K562 (cell line): ENCODE results near the gene PYCR2.

Experiments used
- CBX2 ChIP-seq: fragments of 200-600 bp; sonication (generic); IDR thresholded peaks from one replicate; pipeline ENCODE4 v1.6.1; 2012; ENCODE audit warnings: mild to moderate bottlenecking, low read length, inconsistent platforms; ENCODE audit not compliant: insufficient read depth, poor library complexity, severe bottlenecking
- E2F3 ChIP-seq: fragments of 250-450 bp; sonication (Bioruptor Pico); IDR thresholded peaks from 2 replicates; pipeline ENCODE4 v1.4.0; 2020; ENCODE audit warnings: mild to moderate bottlenecking
- EZH2 ChIP-seq: IDR thresholded peaks from 2 replicates; pipeline ENCODE4 v1.6.1; 2012; ENCODE audit warnings: low read depth, mild to moderate bottlenecking, inconsistent platforms, low read length, borderline replicate concordance
- LARP7 ChIP-seq: fragments of 450-650 bp; IDR thresholded peaks from 2 replicates; pipeline ENCODE4 v1.6.1; 2016
- NONO ChIP-seq, 2 experiments: fragments of 200-400 bp in 1 of 2; fragments of 450-650 bp in 1 of 2; formaldehyde crosslinking in 1 of 2; IDR thresholded peaks; 2 replicates each; pipeline ENCODE4 v1.6.1; 2017; ENCODE audit warnings: low read depth in 2 of 2, mild to moderate bottlenecking in 2 of 2, moderate library complexity in 2 of 2, low read length in 1 of 2
- POLR2AphosphoS2 ChIP-seq: IDR thresholded peaks from 2 replicates; pipeline ENCODE4 v1.6.1; 2012; ENCODE audit warnings: low read length, improper control_type of control experiment
- SP2 ChIP-seq: IDR thresholded peaks from 2 replicates; pipeline ENCODE4 v1.6.1; 2011; ENCODE audit warnings: mild to moderate bottlenecking, low read depth, low read length, moderate library complexity; ENCODE audit not compliant: poor library complexity, severe bottlenecking; ENCODE audit errors: extremely low read depth
- ZBTB8A ChIP-seq: fragments of 450-650 bp; IDR thresholded peaks from 2 replicates; pipeline ENCODE4 v1.6.1; 2018; ENCODE audit warnings: mild to moderate bottlenecking, moderate library complexity; ENCODE audit not compliant: partially characterized antibody
- ZFX ChIP-seq: sonication (generic); formaldehyde crosslinking; IDR thresholded peaks from 2 replicates; pipeline ENCODE4 v1.8.0; 2022; ENCODE audit warnings: mild to moderate bottlenecking, missing genetic modification reagents, moderate library complexity
- ZNF212 ChIP-seq: fragments of 450-650 bp; formaldehyde crosslinking; IDR thresholded peaks from 2 replicates; pipeline ENCODE4 v1.4.0; 2020; ENCODE audit warnings: mild to moderate bottlenecking
- ZNF445 ChIP-seq: fragments of 250-450 bp; sonication (Bioruptor Pico); IDR thresholded peaks from 2 replicates; pipeline ENCODE4 v1.4.0; 2020; ENCODE audit warnings: low read depth, mild to moderate bottlenecking, moderate library complexity
- TF ChIP-seq, protein P1 (sequence below): sonication (generic); formaldehyde crosslinking; IDR thresholded peaks from 2 replicates; pipeline ENCODE4 v1.8.1; 2022; ENCODE audit warnings: missing genetic modification reagents
- TF ChIP-seq, protein P2 (sequence below), 3 experiments: IDR thresholded peaks in 2 of 3; conservative IDR thresholded peaks in 1 of 3; 2 replicates each; pipeline ENCODE4 v1.5.1; 2011 to 2012; ENCODE audit warnings: low read length in 3 of 3, mild to moderate bottlenecking in 3 of 3, control low read depth in 2 of 3, improper control_type of control experiment in 1 of 3, inconsistent platforms in 1 of 3, low read depth in 1 of 3, mixed read lengths in 1 of 3, moderate library complexity in 1 of 3; ENCODE audit not compliant: insufficient read depth in 2 of 3
- TF ChIP-seq, protein P3 (sequence below), 3 experiments: fragments of 200-800 bp in 1 of 3; fragments of 250-450 bp in 1 of 3; fragments of 450-650 bp in 1 of 3; sonication (Bioruptor Pico) in 1 of 3; sonication (Bioruptor generic) in 1 of 3; formaldehyde crosslinking in 1 of 3; IDR thresholded peaks; 2 replicates each; pipeline versions ENCODE4 v1.6.1 to v1.8.0; 2016 to 2022; ENCODE audit warnings: mild to moderate bottlenecking in 2 of 3, missing genetic modification characterization in 2 of 3, missing compliant biosample characterization in 1 of 3, moderate library complexity in 1 of 3

DNA sequence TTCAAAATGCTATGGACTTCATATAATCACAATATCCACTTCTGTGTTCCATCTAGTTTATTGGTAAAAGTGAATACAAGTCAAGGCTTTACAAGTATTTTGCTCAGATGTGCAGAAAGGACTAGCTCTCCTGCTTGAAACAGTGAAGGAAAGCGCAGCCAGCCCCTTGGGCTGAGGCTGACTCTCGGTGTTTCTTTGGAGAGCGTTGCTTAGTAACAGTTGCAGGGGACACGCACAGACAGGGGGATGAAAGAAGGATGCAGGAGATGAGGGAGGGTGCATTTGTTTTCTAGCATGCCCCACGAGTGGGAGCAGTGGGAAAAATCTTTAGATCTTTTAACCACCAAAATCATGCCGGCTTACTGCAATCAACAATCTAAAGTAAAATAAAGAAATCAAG lies 9.1 kb downstream of the PYCR2 start:
- TF ChIP-seq, protein P1, sequence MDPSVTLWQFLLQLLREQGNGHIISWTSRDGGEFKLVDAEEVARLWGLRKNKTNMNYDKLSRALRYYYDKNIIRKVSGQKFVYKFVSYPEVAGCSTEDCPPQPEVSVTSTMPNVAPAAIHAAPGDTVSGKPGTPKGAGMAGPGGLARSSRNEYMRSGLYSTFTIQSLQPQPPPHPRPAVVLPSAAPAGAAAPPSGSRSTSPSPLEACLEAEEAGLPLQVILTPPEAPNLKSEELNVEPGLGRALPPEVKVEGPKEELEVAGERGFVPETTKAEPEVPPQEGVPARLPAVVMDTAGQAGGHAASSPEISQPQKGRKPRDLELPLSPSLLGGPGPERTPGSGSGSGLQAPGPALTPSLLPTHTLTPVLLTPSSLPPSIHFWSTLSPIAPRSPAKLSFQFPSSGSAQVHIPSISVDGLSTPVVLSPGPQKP (CRISPR knock-in tag) = no peak
- no peak for TF ChIP-seq ZFX (CRISPR knock-in tag)
- TF ChIP-seq, protein P2, sequence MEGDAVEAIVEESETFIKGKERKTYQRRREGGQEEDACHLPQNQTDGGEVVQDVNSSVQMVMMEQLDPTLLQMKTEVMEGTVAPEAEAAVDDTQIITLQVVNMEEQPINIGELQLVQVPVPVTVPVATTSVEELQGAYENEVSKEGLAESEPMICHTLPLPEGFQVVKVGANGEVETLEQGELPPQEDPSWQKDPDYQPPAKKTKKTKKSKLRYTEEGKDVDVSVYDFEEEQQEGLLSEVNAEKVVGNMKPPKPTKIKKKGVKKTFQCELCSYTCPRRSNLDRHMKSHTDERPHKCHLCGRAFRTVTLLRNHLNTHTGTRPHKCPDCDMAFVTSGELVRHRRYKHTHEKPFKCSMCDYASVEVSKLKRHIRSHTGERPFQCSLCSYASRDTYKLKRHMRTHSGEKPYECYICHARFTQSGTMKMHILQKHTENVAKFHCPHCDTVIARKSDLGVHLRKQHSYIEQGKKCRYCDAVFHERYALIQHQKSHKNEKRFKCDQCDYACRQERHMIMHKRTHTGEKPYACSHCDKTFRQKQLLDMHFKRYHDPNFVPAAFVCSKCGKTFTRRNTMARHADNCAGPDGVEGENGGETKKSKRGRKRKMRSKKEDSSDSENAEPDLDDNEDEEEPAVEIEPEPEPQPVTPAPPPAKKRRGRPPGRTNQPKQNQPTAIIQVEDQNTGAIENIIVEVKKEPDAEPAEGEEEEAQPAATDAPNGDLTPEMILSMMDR (IDR thresholded peaks at IDR 0.05 in 2 of 3, conservative IDR thresholded peaks at IDR 0.05 in 1 of 3; ENCODE audit: insufficient read depth in 2 of 3, low read depth in 1 of 3, low read length in 3 of 3) = no peak
- TF ChIP-seq NONO (IDR thresholded peaks at IDR 0.05; ENCODE audit: low read depth in 2 of 2, low read length in 1 of 2) = no peak
- TF ChIP-seq, protein P3, sequence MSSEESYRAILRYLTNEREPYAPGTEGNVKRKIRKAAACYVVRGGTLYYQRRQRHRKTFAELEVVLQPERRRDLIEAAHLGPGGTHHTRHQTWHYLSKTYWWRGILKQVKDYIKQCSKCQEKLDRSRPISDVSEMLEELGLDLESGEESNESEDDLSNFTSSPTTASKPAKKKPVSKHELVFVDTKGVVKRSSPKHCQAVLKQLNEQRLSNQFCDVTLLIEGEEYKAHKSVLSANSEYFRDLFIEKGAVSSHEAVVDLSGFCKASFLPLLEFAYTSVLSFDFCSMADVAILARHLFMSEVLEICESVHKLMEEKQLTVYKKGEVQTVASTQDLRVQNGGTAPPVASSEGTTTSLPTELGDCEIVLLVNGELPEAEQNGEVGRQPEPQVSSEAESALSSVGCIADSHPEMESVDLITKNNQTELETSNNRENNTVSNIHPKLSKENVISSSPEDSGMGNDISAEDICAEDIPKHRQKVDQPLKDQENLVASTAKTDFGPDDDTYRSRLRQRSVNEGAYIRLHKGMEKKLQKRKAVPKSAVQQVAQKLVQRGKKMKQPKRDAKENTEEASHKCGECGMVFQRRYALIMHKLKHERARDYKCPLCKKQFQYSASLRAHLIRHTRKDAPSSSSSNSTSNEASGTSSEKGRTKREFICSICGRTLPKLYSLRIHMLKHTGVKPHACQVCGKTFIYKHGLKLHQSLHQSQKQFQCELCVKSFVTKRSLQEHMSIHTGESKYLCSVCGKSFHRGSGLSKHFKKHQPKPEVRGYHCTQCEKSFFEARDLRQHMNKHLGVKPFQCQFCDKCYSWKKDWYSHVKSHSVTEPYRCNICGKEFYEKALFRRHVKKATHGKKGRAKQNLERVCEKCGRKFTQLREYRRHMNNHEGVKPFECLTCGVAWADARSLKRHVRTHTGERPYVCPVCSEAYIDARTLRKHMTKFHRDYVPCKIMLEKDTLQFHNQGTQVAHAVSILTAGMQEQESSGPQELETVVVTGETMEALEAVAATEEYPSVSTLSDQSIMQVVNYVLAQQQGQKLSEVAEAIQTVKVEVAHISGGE (CRISPR knock-in tag; IDR thresholded peaks at IDR 0.05) = no peak
- TF ChIP-seq ZNF212 = no peak
- no peak for TF ChIP-seq LARP7
- TF ChIP-seq CBX2 = no peak
- no peak for TF ChIP-seq POLR2AphosphoS2
- no peak for TF ChIP-seq ZNF445 (CRISPR knock-in tag)
- TF ChIP-seq E2F3 (CRISPR knock-in tag) = no peak
- TF ChIP-seq EZH2 = no peak
- TF ChIP-seq SP2 = no peak
- no peak for TF ChIP-seq ZBTB8A
